Measurements from ENCODE around the gene ZNF195.
A peak's percentile ranks its signal among the peaks of the same experiment; 100 is the strongest.

Gene ZNF195

DNA sequence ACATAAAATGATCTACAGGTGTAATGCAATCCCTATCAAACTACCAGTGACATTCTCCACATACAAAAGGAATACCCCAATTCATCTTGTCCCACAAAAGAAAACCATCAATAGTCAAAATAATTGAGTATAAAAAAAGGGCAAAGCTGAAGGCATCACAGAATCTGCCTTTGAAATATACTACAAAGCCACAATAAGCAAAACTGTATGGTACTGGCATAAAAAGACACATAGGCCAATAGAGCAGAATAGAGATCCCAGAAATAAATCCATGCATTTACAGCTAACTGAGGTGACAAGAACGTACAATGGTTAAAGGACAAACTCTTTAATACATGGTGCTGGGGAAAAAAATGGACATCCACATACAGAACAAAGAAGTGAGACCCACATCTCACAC is 31.8 kb downstream of the ZNF195 start:
- no peak overlapping the region for H3K4me3 ChIP-seq (ENCODE audit: low read depth, low read length)
- TF ChIP-seq, protein P1, sequence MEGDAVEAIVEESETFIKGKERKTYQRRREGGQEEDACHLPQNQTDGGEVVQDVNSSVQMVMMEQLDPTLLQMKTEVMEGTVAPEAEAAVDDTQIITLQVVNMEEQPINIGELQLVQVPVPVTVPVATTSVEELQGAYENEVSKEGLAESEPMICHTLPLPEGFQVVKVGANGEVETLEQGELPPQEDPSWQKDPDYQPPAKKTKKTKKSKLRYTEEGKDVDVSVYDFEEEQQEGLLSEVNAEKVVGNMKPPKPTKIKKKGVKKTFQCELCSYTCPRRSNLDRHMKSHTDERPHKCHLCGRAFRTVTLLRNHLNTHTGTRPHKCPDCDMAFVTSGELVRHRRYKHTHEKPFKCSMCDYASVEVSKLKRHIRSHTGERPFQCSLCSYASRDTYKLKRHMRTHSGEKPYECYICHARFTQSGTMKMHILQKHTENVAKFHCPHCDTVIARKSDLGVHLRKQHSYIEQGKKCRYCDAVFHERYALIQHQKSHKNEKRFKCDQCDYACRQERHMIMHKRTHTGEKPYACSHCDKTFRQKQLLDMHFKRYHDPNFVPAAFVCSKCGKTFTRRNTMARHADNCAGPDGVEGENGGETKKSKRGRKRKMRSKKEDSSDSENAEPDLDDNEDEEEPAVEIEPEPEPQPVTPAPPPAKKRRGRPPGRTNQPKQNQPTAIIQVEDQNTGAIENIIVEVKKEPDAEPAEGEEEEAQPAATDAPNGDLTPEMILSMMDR (conservative IDR thresholded peaks at IDR 0.05; ENCODE audit: low read depth, low read length) = no peak
- no peak for DNase-seq (ENCODE audit: low read depth)

DNA sequence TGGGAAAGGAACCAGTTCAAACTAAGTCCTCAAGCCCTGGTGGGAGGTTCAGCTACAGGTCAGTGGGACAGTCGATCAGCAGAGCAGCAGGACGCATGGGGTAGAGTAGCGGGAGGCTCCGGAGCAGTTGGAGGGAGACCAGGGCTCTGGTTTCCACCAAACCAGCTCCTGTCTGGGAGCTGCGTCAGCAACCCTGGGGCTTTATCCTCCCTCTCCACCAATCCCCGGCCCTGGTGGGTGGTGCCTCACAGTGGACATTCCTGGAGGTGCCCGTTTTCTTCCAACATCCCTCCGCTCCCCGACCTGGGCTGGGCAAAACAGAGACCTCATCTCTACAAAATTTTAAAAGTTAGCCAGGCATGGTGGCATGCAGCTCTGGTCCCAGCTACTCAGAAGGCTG is 32.4 kb downstream of the ZNF195 start:
- H3K4me3 ChIP-seq (ENCODE audit: low read depth, low read length) = no peak overlapping the region
- no peak for DNase-seq (ENCODE audit: low read depth)
- TF ChIP-seq, protein P1 (conservative IDR thresholded peaks at IDR 0.05; ENCODE audit: low read depth, low read length) = no peak

DNA sequence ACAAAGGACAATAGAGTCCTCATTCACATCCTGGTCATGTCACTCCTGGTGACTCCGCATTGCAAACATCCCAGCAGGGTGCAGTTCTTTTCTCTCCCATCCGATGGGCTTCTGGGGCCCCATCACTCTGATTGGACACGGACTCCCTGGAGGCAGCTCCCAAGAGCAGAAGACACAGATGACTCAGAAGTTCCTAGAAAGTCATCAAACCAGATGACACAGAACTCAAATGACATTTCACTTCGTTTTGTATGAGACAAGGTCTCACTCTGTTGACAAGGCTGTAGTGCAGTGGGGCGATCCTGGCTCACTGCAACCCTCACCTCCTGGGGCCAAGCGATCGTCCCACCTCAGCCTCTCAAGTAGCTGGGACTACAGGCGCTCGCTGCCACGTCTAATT is 33.2 kb downstream of the ZNF195 start:
- H3K4me3 ChIP-seq (ENCODE audit: low read depth, low read length) = no peak overlapping the region
- TF ChIP-seq, protein P1 (conservative IDR thresholded peaks at IDR 0.05; ENCODE audit: low read depth, low read length) = no peak
- no peak for DNase-seq (ENCODE audit: low read depth)

DNA sequence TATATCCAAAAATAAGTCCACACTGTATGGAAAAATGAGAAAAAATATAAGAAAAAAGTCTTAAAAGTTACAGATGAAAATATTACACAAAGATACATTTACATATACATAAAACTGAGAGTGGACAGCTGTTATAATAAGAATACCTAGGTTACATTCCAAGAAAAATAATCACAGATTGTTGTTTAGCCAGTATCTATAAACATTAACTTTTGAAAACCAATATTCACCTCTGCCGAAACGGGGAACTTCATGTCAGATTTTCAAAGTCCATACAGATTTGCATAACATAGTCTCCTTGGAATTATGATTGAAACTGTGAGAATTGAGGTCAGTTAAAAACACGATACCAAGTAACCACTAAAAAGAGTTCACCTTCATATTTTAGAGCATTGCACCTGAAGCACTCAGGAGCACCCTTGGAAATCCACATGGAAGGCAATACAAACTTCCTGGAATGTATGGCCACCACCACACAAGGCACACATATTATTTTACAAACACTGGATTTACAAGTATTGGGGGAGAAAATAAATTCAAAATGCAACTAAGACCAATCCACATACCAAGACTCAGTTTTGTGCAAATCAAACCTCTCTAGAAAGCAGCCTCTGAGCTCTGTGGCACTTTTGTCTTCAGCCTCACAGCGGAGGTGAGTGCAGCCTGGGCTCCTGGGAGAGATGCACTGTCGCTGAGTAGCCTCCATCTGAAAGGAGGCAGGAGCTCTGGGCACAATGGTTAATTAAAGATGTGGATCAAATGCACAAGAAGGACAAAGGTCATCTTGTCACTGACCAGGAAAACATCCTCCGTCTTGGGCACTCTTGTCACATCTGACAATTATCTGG is 34.4 kb downstream of the ZNF195 start:
- TF ChIP-seq, protein P1 (conservative IDR thresholded peaks at IDR 0.05; ENCODE audit: low read depth, low read length) = no peak
- DNase-seq (ENCODE audit: low read depth) = no peak
- H3K4me3 ChIP-seq (ENCODE audit: low read depth, low read length) = no peak overlapping the region

DNA sequence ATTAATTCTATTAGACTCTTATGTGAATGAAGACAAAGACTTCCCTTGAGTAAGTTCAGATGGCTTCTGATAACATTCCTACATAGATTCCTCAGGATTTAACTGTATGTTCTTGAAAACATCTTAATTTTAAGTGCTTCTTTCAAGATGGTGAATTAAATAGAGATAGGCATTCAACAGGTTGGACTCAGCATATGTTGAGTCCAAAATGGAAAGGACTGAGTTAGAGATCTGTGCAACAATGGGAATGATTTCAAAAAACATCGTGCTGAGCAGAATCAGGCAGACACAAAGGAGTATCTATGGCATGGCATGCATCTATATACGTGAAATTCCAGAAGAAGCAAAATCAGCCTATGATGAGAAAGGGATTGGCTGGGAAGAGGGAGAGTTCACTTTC is 36.2 kb downstream of the ZNF195 start:
- DNase-seq (ENCODE audit: low read depth) = no peak
- no peak overlapping the region for H3K4me3 ChIP-seq (ENCODE audit: low read depth, low read length)
- TF ChIP-seq, protein P1 (conservative IDR thresholded peaks at IDR 0.05; ENCODE audit: low read depth, low read length) = no peak

DNA sequence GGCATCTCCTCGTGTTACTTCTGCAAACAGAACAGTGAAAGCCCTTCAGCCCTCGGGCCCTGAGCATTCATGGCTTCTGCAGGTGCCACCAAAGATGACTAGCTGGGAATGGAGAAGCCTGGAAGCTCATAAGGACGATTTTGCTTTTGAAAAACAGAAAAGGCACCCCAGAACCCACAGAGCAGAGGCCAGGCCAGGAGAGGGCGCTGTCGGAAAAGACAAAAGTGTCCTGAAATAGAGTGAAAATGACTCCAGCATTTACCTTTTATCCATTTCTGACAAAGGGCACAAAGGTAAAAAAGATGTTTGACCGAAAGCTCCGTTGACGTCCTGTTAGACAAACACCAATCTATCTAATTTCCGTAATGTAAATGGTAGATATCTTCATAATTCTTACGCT is 37.6 kb downstream of the ZNF195 start:
- TF ChIP-seq, protein P1 (conservative IDR thresholded peaks at IDR 0.05; ENCODE audit: low read depth, low read length) = peak; percentile 84
- no peak overlapping the region for H3K4me3 ChIP-seq (ENCODE audit: low read depth, low read length)
- peak; percentile 59 for DNase-seq (ENCODE audit: low read depth)

DNA sequence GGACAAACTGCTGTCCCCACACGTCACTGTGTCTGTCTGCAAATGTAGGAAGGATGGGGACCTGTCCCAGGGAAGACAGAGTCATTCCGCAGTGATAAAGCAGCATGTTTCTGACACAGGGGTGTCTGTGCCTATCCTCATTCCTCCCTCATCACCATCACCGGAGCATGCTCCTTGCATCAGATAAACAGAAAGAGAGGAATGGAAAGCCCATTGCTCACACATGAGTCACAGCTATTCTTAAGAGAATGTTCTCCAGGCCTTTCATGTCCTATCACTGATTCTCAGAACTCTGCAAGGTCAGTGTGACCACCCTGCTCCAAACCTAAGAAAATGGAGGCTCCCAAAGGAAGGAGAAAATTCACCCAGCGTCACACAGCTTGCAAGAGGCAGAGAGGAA is 38.9 kb downstream of the ZNF195 start:
- TF ChIP-seq, protein P1 (conservative IDR thresholded peaks at IDR 0.05; ENCODE audit: low read depth, low read length) = no peak
- H3K4me3 ChIP-seq (ENCODE audit: low read depth, low read length) = no peak overlapping the region
- DNase-seq (ENCODE audit: low read depth) = peak; percentile 91
